Measurements from ENCODE around the gene AATF. TPM values are rescaled to one million over a fixed set of nuclear protein-coding genes. Genes with fewer than 3 reads are reported as not detected.
A peak's percentile ranks its signal among the peaks of the same experiment; 100 is the strongest.

The AATF gene
- total RNA-seq, 1 donor from 2014 or later: 53.5 TPM

DNA sequence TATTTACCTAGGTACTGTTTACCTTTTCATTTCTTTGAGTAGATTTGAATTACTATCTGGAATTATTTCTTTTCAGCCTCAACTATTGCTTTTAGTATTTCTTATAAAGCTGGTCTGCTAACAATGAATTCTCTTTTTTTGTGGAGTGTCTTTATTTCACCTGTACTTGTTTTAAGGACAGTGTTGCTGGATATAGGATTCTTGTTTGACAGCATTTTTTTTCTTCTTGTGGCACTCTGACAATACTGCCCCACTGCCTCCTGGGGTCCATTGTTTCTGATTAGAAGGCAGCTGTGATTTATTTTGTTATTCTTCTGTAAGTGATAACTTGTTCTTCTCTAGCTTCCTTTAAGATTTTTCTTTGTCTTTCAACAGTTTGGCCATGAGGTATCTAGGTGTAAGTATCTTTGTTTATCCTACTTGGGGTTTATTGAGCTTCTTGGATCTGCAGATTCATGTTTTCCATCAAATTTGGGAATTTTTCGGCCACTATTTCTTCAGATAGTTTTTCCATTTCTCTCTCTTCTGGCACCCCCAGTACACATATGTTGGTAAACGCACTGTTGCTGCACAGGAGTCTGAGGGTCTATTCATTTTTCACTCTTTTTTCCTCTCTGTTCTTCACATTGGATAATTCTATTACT is 130.4 kb downstream of the AATF start:
- Mint-ChIP-seq H3K4me1 (ENCODE audit: low read depth) (peaks cover 2% of the 10 kb centered on the region), H3K36me3 (ENCODE audit: insufficient read depth) (peaks cover 5% of the 10 kb centered on the region), H3K9me3 (ENCODE audit: low read depth) (peaks cover 7% of the 10 kb centered on the region), H3K27me3 (no peaks in the 10 kb centered on the region), H3K27ac (no peak overlapping the region), H3K4me3 (ENCODE audit: low read depth) (no peak overlapping the region)
- TF ChIP-seq, protein P1, sequence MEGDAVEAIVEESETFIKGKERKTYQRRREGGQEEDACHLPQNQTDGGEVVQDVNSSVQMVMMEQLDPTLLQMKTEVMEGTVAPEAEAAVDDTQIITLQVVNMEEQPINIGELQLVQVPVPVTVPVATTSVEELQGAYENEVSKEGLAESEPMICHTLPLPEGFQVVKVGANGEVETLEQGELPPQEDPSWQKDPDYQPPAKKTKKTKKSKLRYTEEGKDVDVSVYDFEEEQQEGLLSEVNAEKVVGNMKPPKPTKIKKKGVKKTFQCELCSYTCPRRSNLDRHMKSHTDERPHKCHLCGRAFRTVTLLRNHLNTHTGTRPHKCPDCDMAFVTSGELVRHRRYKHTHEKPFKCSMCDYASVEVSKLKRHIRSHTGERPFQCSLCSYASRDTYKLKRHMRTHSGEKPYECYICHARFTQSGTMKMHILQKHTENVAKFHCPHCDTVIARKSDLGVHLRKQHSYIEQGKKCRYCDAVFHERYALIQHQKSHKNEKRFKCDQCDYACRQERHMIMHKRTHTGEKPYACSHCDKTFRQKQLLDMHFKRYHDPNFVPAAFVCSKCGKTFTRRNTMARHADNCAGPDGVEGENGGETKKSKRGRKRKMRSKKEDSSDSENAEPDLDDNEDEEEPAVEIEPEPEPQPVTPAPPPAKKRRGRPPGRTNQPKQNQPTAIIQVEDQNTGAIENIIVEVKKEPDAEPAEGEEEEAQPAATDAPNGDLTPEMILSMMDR (IDR thresholded peaks at IDR 0.05; ENCODE audit: unreplicated experiment): no peak
- DNase-seq (ENCODE audit: low spot score, unreplicated experiment): no peak

- Mint-ChIP-seq H3K36me3 (ENCODE audit: insufficient read depth) (peaks cover 5% of the 10 kb centered on the region), H3K4me3 (ENCODE audit: low read depth) (no peak overlapping the region), H3K4me1 (ENCODE audit: low read depth) (peaks cover 6% of the 10 kb centered on the region), H3K27me3 (no peaks in the 10 kb centered on the region), H3K27ac (no peak overlapping the region), H3K9me3 (ENCODE audit: low read depth) (peaks cover 7% of the 10 kb centered on the region)
- DNase-seq (ENCODE audit: low spot score, unreplicated experiment): no peak
- TF ChIP-seq, protein P1 (IDR thresholded peaks at IDR 0.05; ENCODE audit: unreplicated experiment): no peak
Observed at GRCh38 chr17:37079735-37080134, 131.0 kb downstream of the AATF start.

DNA sequence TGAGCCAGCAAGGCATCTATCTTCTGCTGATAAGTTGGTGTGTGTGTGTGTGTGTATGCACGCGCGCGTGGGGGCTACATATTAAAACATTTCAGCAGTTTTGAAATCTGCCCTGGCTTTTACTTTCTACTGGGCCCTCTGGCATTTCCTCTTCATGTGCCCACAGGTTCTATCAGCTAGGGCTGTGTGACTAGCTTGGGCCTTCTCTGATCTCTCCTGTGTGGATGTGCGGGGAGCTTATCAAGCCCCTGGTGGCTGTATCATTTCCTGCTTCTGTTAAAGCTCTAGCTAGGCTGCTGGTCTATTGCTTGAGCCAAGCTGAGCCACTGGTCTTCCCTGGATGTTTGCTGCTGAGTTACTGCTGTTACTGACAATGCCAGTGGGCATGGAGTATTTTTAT is 132.5 kb downstream of the AATF start:
- DNase-seq (ENCODE audit: low spot score, unreplicated experiment): no peak
- H3K4me1 Mint-ChIP-seq (ENCODE audit: low read depth): peaks cover 7% of the 10 kb centered on the region

GRCh38 chr17:37082311-37082860 is 133.6 kb downstream of the AATF start:
- Mint-ChIP-seq H3K36me3 (ENCODE audit: insufficient read depth) (peaks cover 15% of the 10 kb centered on the region), H3K27ac (no peak overlapping the region), H3K4me1 (ENCODE audit: low read depth) (peaks cover 10% of the 10 kb centered on the region), H3K9me3 (ENCODE audit: low read depth) (peaks cover 7% of the 10 kb centered on the region), H3K4me3 (ENCODE audit: low read depth) (no peak overlapping the region), H3K27me3 (no peaks in the 10 kb centered on the region)
- TF ChIP-seq, protein P1 (IDR thresholded peaks at IDR 0.05; ENCODE audit: unreplicated experiment): no peak
- DNase-seq (ENCODE audit: low spot score, unreplicated experiment): no peak

More for the DNA sequence above, 132.5 kb downstream of the AATF start:
- peak overlapping the region; percentile 16 for H3K27ac Mint-ChIP-seq
- no peak overlapping the region for H3K4me3 Mint-ChIP-seq (ENCODE audit: low read depth)
- H3K27me3 Mint-ChIP-seq: no peaks in the 10 kb centered on the region
- peaks cover 11% of the 10 kb centered on the region for H3K36me3 Mint-ChIP-seq (ENCODE audit: insufficient read depth)
- peaks cover 7% of the 10 kb centered on the region for H3K9me3 Mint-ChIP-seq (ENCODE audit: low read depth)
- TF ChIP-seq, protein P1 (IDR thresholded peaks at IDR 0.05; ENCODE audit: unreplicated experiment): no peak

- Mint-ChIP-seq H3K27me3 (no peaks in the 10 kb centered on the region), H3K36me3 (ENCODE audit: insufficient read depth) (peaks cover 15% of the 10 kb centered on the region), H3K4me3 (ENCODE audit: low read depth) (no peak overlapping the region), H3K27ac (no peak overlapping the region), H3K9me3 (ENCODE audit: low read depth) (peaks cover 7% of the 10 kb centered on the region), H3K4me1 (ENCODE audit: low read depth) (peaks cover 16% of the 10 kb centered on the region)
- TF ChIP-seq, protein P1 (IDR thresholded peaks at IDR 0.05; ENCODE audit: unreplicated experiment): no peak
- DNase-seq (ENCODE audit: low spot score, unreplicated experiment): no peak
Observed at GRCh38 chr17:37082985-37083384, 134.2 kb downstream of the AATF start.
